Astrocyte (in vitro differentiated cells and primary cell): ENCODE measurements around the gene DLK1. TPM values are rescaled to one million over a fixed set of nuclear protein-coding genes. Genes with fewer than 3 reads are reported as not detected.

Source experiments
- DNase-seq: peaks from one replicate; pipeline ENCODE4 v3.0.0-alpha.2; 2010; ENCODE audit warnings: low read depth
- FAIRE-seq: peaks from 2 replicates; lab custom pipeline; 2011; peaks lifted over from hg19 to GRCh38; lab: Jason Lieb, UNC
- H2AFZ ChIP-seq: 2 replicates; pipeline ENCODE4 v1.6.0; 2012; ENCODE audit warnings: low read depth, low read length, inconsistent platforms
- H3K27ac ChIP-seq: 2 replicates; pipeline ENCODE4 v1.5.1; 2011; ENCODE audit warnings: low read depth, low read length, inconsistent platforms
- H3K27me3 ChIP-seq: 2 replicates; pipeline ENCODE4 v1.6.0; 2011; ENCODE audit warnings: low read length, inconsistent platforms; ENCODE audit not compliant: insufficient read depth
- H3K36me3 ChIP-seq: 2 replicates; pipeline ENCODE4 v1.5.1; 2011; ENCODE audit warnings: low read length, inconsistent platforms; ENCODE audit not compliant: insufficient read depth
- H3K4me1 ChIP-seq: 2 replicates; pipeline ENCODE4 v1.5.1; 2011; ENCODE audit warnings: low read length, inconsistent platforms; ENCODE audit not compliant: insufficient read depth
- H3K4me2 ChIP-seq: 2 replicates; pipeline ENCODE4 v1.6.0; 2012; ENCODE audit warnings: low read length, inconsistent platforms
- H3K4me3 ChIP-seq: 2 replicates; pipeline ENCODE4 v1.5.1; 2011; ENCODE audit warnings: low read depth, mild to moderate bottlenecking, low read length, inconsistent platforms; ENCODE audit not compliant: insufficient read depth
- H3K79me2 ChIP-seq: 2 replicates; pipeline ENCODE4 v1.6.0; 2012; ENCODE audit warnings: mild to moderate bottlenecking, low read length, inconsistent platforms; ENCODE audit not compliant: insufficient read depth
- H3K9ac ChIP-seq: 2 replicates; pipeline ENCODE4 v1.6.0; 2012; ENCODE audit warnings: mild to moderate bottlenecking, low read length, inconsistent platforms
- H3K9me3 ChIP-seq: 2 replicates; pipeline ENCODE4 v1.5.1; 2012; ENCODE audit warnings: low read depth, mild to moderate bottlenecking, low read length, inconsistent platforms; ENCODE audit not compliant: insufficient read depth
- H4K20me1 ChIP-seq: 2 replicates; pipeline ENCODE4 v1.6.0; 2012; ENCODE audit warnings: low read length, inconsistent platforms; ENCODE audit not compliant: insufficient read depth
- H3K27ac Mint-ChIP-seq: one replicate; pipeline ENCODE4 v1.8.0; 2021; ENCODE audit warnings: mild to moderate bottlenecking, mixed read lengths; ENCODE audit not compliant: unreplicated experiment
- H3K27me3 Mint-ChIP-seq: one replicate; pipeline ENCODE4 v1.8.0; 2021; ENCODE audit warnings: low read depth, mixed read lengths; ENCODE audit not compliant: unreplicated experiment
- H3K36me3 Mint-ChIP-seq: one replicate; pipeline ENCODE4 v1.8.0; 2021; ENCODE audit warnings: low read depth, mixed read lengths; ENCODE audit not compliant: unreplicated experiment
- H3K4me1 Mint-ChIP-seq: one replicate; pipeline ENCODE4 v1.8.0; 2021; ENCODE audit warnings: low read depth, mixed read lengths; ENCODE audit not compliant: unreplicated experiment
- H3K4me3 Mint-ChIP-seq: one replicate; pipeline ENCODE4 v1.8.0; 2021; ENCODE audit warnings: mild to moderate bottlenecking, moderate library complexity, mixed read lengths; ENCODE audit not compliant: unreplicated experiment
- H3K9me3 Mint-ChIP-seq: one replicate; pipeline ENCODE4 v1.8.0; 2021; ENCODE audit warnings: mild to moderate bottlenecking, mixed read lengths; ENCODE audit not compliant: unreplicated experiment
- EZH2 ChIP-seq: IDR thresholded peaks from 2 replicates; pipeline ENCODE4 v1.6.1; 2012; ENCODE audit warnings: mild to moderate bottlenecking, low read length, inconsistent platforms; ENCODE audit not compliant: insufficient read depth
- total RNA-seq: library from RNA; stranded (reverse); gene quantifications from 2 replicates; pipeline ENCODE4 v1.2.1, GENCODE V29; 2021
- TF ChIP-seq, protein P1 (sequence below): IDR thresholded peaks from 2 replicates; pipeline ENCODE4 v1.5.1; 2011; ENCODE audit warnings: low read depth, mild to moderate bottlenecking, inconsistent platforms, low read length, moderate library complexity; ENCODE audit not compliant: insufficient read depth

DLK1 gene
- total RNA-seq, 1 donor from 2014 or later: 2.7 TPM

DNA sequence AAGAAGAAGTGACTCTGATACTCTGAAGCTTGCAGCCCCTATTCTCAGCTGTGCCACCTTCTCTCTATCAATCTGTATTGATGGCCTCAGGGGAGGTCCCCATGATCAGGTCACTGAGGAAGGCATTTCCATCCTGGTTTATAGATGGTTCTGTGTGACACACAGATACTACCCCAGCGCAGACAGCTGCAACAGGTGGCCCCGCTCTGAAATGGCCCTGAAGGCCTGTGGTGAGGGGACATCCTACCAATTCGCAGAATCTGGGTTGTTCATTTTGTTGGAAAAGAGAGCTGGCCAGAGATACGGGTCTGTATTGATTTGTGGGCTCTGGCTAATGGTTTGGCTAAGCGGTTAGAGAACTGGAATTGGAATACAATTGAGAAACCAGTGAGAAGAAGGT is 21.7 kb downstream of the DLK1 start:
- no peak overlapping the region for H3K4me3 Mint-ChIP-seq
- Histone ChIP-seq H3K4me1 (peaks cover 6% of the 10 kb centered on the region), H3K79me2 (no peaks in the 10 kb centered on the region), H3K9me3 (no peaks in the 10 kb centered on the region), H3K27ac (no peak overlapping the region), H3K9ac (no peak overlapping the region), H3K4me3 (no peak overlapping the region), H3K27me3 (no peaks in the 10 kb centered on the region), H3K4me2 (no peak overlapping the region), H4K20me1 (no peaks in the 10 kb centered on the region), H2AFZ (no peak overlapping the region), H3K36me3 (no peaks in the 10 kb centered on the region)
- no peaks in the 10 kb centered on the region for H3K9me3 Mint-ChIP-seq
- H3K27ac Mint-ChIP-seq: no peak overlapping the region
- FAIRE-seq (no peak), DNase-seq (no peak)
- H3K36me3 Mint-ChIP-seq: no peaks in the 10 kb centered on the region
- peaks cover 12% of the 10 kb centered on the region for H3K27me3 Mint-ChIP-seq
- TF ChIP-seq EZH2: no peak
- TF ChIP-seq, protein P1, sequence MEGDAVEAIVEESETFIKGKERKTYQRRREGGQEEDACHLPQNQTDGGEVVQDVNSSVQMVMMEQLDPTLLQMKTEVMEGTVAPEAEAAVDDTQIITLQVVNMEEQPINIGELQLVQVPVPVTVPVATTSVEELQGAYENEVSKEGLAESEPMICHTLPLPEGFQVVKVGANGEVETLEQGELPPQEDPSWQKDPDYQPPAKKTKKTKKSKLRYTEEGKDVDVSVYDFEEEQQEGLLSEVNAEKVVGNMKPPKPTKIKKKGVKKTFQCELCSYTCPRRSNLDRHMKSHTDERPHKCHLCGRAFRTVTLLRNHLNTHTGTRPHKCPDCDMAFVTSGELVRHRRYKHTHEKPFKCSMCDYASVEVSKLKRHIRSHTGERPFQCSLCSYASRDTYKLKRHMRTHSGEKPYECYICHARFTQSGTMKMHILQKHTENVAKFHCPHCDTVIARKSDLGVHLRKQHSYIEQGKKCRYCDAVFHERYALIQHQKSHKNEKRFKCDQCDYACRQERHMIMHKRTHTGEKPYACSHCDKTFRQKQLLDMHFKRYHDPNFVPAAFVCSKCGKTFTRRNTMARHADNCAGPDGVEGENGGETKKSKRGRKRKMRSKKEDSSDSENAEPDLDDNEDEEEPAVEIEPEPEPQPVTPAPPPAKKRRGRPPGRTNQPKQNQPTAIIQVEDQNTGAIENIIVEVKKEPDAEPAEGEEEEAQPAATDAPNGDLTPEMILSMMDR: no peak
- H3K4me1 Mint-ChIP-seq: no peaks in the 10 kb centered on the region

DNA sequence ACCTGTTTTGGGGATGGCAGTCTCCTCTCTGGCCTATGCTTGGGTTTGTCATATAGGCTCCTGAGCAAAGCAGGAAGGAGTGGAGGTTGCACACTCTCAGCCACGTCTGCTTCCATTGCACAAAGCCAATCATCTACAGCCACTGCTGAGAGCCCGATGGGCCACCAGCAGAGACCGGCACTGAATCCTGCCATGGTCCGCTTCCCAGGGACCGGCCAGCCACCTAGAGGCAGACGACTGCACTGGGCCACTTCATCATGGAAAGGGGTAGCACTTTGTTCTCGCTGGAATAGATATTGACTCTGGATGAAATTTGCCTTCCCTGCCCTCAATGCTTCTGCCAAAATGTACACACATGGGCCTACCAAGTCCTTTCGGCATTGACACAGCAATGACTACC is 22.3 kb downstream of the DLK1 start:
- no peak for DNase-seq
- Histone ChIP-seq H3K9me3 (no peaks in the 10 kb centered on the region), H3K4me1 (peaks cover 6% of the 10 kb centered on the region), H3K27ac (no peak overlapping the region), H3K79me2 (no peaks in the 10 kb centered on the region), H2AFZ (no peak overlapping the region), H3K4me3 (no peak overlapping the region), H3K9ac (no peak overlapping the region), H3K27me3 (no peaks in the 10 kb centered on the region), H3K4me2 (no peak overlapping the region), H4K20me1 (no peaks in the 10 kb centered on the region), H3K36me3 (no peaks in the 10 kb centered on the region)
- H3K9me3 Mint-ChIP-seq: no peaks in the 10 kb centered on the region
- no peaks in the 10 kb centered on the region for H3K4me1 Mint-ChIP-seq
- TF ChIP-seq EZH2: no peak
- TF ChIP-seq, protein P1: no peak
- no peaks in the 10 kb centered on the region for H3K36me3 Mint-ChIP-seq
- H3K27me3 Mint-ChIP-seq: peaks cover 12% of the 10 kb centered on the region
- H3K27ac Mint-ChIP-seq: no peak overlapping the region
- H3K4me3 Mint-ChIP-seq: no peak overlapping the region
- no peak for FAIRE-seq

DNA sequence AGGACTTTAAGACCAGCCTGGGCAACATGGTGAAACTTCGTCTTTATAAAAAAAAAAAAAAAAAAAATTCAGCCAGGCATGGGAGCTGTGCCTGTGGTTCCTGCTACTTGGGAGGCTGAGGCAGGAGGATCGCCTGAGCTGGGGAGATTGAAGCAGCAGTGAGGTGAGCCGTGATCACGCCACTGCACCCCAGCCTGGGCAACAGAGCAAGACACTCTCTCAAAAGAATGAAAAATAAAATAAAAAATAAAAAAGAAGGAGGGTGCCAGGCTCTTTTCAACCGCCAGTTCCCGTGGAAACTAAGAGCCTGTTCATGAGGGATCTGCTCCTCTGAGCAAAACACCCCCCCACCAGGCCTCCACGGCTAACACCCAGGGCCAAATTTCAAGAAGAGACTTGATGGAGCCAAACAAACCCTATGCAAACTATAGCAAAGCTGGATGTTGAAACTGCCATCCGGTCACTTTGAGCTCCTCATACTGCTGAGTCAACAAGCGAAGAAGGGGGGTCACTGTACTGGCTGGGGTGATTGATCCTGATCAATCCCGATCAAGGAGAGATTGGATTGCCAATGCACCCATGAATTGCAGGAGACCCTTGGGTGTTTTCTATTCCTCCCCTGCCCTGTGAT is 23.4 kb downstream of the DLK1 start:
- Mint-ChIP-seq H3K27ac (no peak overlapping the region), H3K36me3 (no peaks in the 10 kb centered on the region), H3K27me3 (peaks cover 9% of the 10 kb centered on the region), H3K4me3 (no peak overlapping the region), H3K4me1 (no peaks in the 10 kb centered on the region), H3K9me3 (no peaks in the 10 kb centered on the region)
- Histone ChIP-seq H3K4me2 (no peak overlapping the region), H3K27ac (no peak overlapping the region), H3K79me2 (no peaks in the 10 kb centered on the region), H3K9me3 (no peaks in the 10 kb centered on the region), H3K9ac (no peak overlapping the region), H2AFZ (no peak overlapping the region), H3K36me3 (no peaks in the 10 kb centered on the region), H4K20me1 (no peaks in the 10 kb centered on the region), H3K27me3 (no peaks in the 10 kb centered on the region), H3K4me3 (no peak overlapping the region), H3K4me1 (peaks cover 6% of the 10 kb centered on the region)
- FAIRE-seq: no peak
- TF ChIP-seq EZH2: no peak
- TF ChIP-seq, protein P1: no peak
- DNase-seq: no peak
